NOMO-1 treated with DMSO at 0.1 percent for 48 hours (cell line): Measurements from ENCODE around the gene DOLPP1.
A peak's percentile ranks its signal among the peaks of the same experiment; 100 is the strongest.
"Not testable (repeated sequence)": the region's sequence is repeated elsewhere in the genome, so short reads cannot be mapped to it uniquely, and the experiment has no call there.

ENCODE experiments used
- DNase-seq: peaks from one replicate; lab custom pipeline; 2025; ENCODE audit not compliant: unreplicated experiment; lab: John Stamatoyannopoulos, UW

The DOLPP1 gene

GRCh38 chr9:129109952-129110739 lies 29.2 kb downstream of the DOLPP1 start:
- peak; percentile 0 for DNase-seq

- peak; percentile 87 for DNase-seq
Measured at GRCh38 chr9:129110740-129111527, 30.0 kb downstream of the DOLPP1 start, which contains the start of the genes CRAT and PTPA. Gene CRAT (minus strand): TSS chr9:129110793. CDS start chr9:129110509, 284 bp downstream. Gene PTPA (plus strand): TSS chr9:129111415. CDS start chr9:129111601, 186 bp downstream.

- DNase-seq, result peak; percentile 27
Measured at GRCh38 chr9:129111528-129112151, 30.7 kb downstream of the DOLPP1 start.

GRCh38 chr9:129112526-129112925 lies 31.6 kb downstream of the DOLPP1 start:
- not testable (repeated sequence) for DNase-seq

GRCh38 chr9:129113645-129114304 lies 32.9 kb downstream of the DOLPP1 start:
- peak; percentile 27 for DNase-seq

GRCh38 chr9:129118799-129119198 lies 37.9 kb downstream of the DOLPP1 start:
- no peak for DNase-seq

- DNase-seq, result no peak
Measured at GRCh38 chr9:129121483-129121882, 40.6 kb downstream of the DOLPP1 start.

GRCh38 chr9:129122133-129122532 lies 41.2 kb downstream of the DOLPP1 start:
- DNase-seq, result no peak

- not testable (repeated sequence) for DNase-seq
Measured at GRCh38 chr9:129122976-129123375, 42.1 kb downstream of the DOLPP1 start.

GRCh38 chr9:129124506-129125069 lies 43.7 kb downstream of the DOLPP1 start:
- no peak for DNase-seq

GRCh38 chr9:129125478-129125877 lies 44.6 kb downstream of the DOLPP1 start:
- DNase-seq, result no peak

- no peak for DNase-seq
Measured at GRCh38 chr9:129126749-129127618, 46.1 kb downstream of the DOLPP1 start.

GRCh38 chr9:129128689-129129088 lies 47.8 kb downstream of the DOLPP1 start:
- DNase-seq, result no peak

GRCh38 chr9:129130271-129130670 lies 49.4 kb downstream of the DOLPP1 start:
- not testable (repeated sequence) for DNase-seq

GRCh38 chr9:129130791-129131190 lies 49.9 kb downstream of the DOLPP1 start:
- no peak for DNase-seq

- DNase-seq, result peak; percentile 43
Measured at GRCh38 chr9:129131300-129132145, 50.6 kb downstream of the DOLPP1 start.

GRCh38 chr9:129133082-129133481 lies 52.2 kb downstream of the DOLPP1 start:
- no peak for DNase-seq

GRCh38 chr9:129135476-129135875 lies 54.6 kb downstream of the DOLPP1 start:
- DNase-seq, result no peak
